Stimulated activated CD4-positive, alpha-beta T cell treated with anti-CD3 and anti-CD28 coated beads, Interleukin-2, amount 100 ng/mL, for 4 hours (primary cell): Measurements from ENCODE around the gene FYTTD1.
"Not testable (repeated sequence)": the region's sequence is repeated elsewhere in the genome, so short reads cannot be mapped to it uniquely, and the experiment has no call there.

Source experiments
- DNase-seq: peaks from one replicate; pipeline ENCODE4 v3.0.0-alpha.2; 2020; ENCODE audit warnings: low read depth

Gene FYTTD1, protein sequence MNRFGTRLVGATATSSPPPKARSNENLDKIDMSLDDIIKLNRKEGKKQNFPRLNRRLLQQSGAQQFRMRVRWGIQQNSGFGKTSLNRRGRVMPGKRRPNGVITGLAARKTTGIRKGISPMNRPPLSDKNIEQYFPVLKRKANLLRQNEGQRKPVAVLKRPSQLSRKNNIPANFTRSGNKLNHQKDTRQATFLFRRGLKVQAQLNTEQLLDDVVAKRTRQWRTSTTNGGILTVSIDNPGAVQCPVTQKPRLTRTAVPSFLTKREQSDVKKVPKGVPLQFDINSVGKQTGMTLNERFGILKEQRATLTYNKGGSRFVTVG

DNA sequence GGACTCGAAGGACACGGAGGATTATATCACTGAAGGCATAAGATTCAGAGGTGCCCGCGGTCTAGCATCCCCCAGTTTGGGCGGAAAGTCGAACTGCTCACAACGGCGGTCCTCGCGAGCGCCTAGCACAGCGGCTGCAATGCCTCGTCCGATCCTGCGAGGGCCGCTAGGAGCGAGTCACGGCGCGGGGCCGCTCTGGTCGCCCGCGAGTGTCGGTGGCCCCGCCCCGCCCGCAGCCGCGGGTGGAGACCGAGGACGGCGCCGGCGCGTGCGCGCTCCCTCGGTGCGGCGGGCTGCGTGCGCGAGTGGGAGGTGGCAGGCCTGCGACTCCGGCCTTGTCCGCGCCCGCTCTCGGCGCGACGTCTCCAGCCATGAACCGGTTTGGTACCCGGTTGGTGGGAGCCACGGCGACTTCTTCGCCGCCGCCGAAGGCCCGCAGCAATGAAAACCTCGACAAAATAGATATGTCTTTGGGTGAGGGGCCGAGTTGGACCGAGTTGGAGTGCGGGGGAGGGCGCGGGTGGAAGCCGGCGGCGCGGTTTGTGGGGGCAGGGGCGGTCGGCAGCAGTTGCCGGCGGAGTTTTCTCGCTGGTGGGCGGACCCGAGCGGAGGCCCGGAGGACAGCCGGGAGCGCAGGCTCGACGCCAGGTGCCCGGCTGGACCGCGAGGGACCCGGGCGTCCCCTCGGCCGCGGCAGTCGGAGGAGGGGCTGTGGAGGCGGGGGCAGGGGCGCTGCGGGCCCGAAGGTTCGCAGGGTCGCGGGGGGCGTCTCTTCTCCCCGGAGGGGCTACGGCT lies at the start of gene FYTTD1:
FYTTD1 (plus strand) TSS at position 283 of the 795 bp plus-strand sequence; CDS start at position 372, 89 bp downstream.
- DNase-seq, result peak; percentile 82

DNA sequence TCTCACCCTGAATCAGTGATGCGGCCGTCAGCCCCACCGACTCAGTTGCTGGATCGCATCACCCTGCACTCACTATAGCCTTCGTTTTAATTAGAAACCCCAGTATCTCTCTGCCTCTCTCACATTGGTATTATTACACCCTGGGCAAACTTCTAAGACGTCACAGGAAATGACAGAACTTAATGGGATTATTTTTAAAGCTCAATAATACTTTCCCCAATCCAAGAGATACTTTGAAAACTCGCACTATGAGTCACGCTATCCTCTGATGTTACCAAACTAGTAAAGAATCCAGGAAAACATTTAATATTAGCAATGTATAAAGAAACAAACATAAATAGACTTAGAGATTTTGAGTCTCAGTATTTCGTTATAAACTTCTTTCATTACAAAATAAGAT lies 49.6 kb upstream of the FYTTD1 start:
- DNase-seq, result no peak

DNA sequence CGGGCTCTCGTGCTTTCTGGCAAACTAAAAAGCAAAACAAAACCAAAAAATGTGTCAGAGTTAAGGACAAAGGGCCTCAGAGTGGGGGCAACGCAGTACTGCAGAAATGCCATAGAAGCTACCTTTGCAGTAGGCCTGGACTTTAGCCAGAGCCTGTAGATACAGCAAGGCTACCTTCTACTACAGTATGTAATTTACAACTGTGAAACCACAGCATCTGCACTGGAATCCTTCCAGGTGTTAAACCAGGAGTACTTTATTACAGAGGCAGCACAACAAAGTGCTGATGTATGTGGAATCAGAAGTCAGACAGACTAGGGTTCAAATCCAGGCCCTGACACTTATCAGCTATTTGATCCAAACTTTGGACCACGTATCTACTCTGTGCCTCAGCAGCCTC lies 47.8 kb upstream of the FYTTD1 start:
- DNase-seq, result no peak

DNA sequence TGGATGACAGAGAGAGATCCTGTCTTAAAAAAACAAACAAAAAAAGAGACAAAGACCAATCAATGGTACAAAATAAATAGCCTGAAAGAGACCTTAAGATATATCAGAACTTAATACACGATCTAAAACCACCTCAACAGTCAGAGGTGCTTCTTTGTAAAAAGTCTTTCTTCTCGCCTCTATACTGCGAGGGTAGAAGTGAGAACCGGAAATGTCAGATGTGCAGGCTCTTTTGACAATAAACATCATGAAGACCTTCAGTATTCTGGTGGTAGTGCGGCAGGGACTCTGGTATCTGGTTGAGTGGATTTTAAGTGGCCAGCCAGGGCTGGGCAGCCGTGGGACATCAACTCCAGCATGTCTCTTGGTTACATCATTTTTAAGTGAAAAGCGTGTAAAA lies 43.0 kb upstream of the FYTTD1 start:
- no peak for DNase-seq

DNA sequence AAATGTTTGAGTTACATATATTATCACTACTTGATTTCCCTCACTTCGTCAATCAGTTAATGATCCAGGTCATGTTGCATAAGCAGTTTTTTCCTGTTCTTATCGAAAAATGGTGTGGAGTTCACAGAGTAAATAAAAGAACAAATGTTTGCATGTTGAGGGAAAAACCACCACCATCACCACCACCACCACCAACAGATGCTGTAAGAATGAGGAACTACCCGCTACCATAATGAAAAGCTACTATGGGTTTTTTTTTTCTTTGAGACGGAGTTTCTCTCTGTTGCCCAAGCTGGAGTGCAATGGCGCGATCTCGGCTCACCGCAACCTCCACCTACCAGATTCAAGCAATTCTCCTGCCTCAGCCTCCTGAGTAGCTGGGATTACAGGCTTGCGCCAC lies 40.5 kb upstream of the FYTTD1 start:
- no peak for DNase-seq

- DNase-seq, result not testable (repeated sequence)
These were observed 38.7 kb upstream of the FYTTD1 start for GRCh38 chr3:197710965-197711364.

- DNase-seq, result peak; percentile 86
These were observed 37.5 kb upstream of the FYTTD1 start for GRCh38 chr3:197711973-197712707.

- DNase-seq, result no peak
These were observed 36.2 kb upstream of the FYTTD1 start for GRCh38 chr3:197713477-197713822.

DNA sequence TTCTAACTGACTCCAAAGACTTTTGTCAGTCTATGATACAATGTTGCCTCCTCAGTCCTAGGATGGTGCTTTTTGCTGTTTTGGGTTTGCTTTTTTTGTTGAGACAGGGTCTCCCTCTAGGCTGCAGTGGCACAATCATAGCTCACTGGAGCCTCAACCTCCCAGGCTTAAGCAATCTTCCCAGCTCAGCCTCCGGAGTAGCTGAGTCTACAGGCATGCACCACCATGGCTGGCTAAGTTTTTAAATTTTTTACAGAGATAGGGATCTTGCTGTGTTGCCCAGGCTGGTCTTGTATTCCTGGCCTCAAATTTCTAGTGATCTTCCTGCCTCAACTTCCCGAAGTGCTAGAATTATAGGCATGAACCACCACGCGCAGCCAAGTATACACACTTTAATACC lies 35.4 kb upstream of the FYTTD1 start:
- DNase-seq, result no peak

- no peak for DNase-seq
These were observed 30.8 kb upstream of the FYTTD1 start for GRCh38 chr3:197718891-197719290.

GRCh38 chr3:197720694-197721093 lies 29.0 kb upstream of the FYTTD1 start:
- DNase-seq, result no peak

- no peak for DNase-seq
These were observed 26.9 kb upstream of the FYTTD1 start for GRCh38 chr3:197722734-197723133.

- not testable (repeated sequence) for DNase-seq
These were observed 21.8 kb upstream of the FYTTD1 start for GRCh38 chr3:197727878-197728277.

DNA sequence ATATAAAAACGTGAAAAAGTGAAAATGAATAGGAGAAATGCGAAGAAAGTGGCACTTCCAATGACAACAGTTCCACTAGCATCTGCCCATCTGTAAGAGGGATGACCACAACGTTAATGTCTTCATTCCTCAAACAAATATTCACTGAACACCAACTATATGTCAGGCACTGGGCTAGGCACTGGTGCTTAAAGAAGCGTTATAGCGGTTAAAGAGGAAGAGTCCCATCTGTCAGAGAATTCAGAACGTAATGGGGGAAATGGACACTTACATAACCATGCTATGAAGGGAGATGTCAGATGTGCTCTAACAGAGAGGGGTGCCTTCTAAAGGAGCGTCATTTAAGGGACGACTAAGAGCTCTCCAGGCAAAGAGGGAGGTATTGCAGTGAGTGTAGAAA lies 21.2 kb upstream of the FYTTD1 start:
- no peak for DNase-seq

DNA sequence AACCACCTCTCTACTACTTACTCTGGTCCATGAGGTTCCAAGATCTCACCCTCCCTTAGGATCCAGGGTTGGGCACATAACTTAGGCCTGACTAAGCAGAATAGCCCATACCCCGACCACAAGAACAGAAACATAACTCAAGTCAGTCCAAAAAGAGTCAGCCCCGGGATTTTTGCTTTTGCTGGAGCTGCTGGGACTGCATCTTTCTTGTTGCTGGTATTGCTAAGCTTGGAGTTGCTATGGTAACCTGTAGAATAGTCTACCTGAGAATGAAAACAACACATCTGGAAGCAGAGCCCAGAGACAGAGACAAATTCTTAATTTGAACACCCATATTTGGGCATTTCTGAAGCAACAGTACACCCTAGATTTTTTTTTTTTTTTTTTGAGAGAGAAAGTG lies 19.5 kb upstream of the FYTTD1 start:
- DNase-seq, result no peak

DNA sequence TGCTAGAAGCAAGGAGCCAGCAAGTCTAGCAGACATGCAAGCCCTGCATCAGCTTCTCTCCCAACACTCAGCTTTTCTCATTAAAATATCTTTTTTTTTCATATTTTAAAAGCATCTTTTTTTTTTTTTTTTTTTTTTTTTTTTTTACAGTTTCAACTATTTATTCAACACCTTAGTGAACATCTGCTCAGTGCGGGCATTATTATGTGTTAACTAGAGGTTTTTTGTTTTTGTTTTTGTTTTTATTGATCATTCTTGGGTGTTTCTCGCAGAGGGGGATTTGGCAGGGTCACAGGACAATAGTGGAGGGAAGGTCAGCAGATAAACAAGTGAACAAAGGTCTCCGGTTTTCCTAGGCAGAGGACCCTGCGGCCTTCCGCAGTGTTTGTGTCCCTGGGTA lies 18.9 kb upstream of the FYTTD1 start:
- DNase-seq, result not testable (repeated sequence)

DNA sequence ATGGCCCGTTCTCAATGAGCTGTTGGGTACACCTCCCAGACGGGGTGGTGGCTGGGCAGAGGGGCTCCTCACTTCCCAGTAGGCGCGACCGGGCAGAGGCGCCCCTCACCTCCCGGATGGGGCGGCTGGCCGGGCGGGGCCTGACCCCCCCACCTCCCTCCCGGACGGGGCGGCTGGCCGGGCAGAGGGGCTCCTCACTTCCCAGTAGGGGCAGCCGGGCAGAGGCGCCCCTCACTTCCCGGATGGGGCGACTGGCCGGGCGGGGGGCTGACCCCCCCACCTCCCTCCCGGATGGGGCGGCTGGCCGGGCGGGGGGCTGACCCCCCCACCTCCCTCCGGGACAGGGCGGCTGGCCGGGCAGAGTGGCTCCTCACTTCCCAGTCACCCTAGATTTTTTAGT lies 18.2 kb upstream of the FYTTD1 start:
- not testable (repeated sequence) for DNase-seq

DNA sequence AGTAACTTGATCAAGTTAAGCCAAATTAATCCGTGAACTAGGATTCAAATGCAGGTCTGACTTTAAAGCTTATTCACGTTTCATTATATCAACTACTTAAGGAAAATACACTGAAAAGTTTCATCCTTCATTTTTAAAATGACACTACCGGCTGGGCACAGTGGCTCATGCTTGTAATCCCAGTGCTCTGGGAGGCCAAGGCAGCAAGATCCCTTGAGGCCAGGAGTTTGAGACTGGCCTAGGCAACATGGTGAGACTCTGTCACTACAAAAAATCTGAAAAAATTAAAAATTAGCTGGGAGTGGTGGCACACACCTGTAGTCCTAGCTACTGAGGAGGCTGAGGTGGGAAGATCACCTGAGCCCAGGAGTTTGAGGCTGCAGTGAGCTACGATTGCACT lies 16.6 kb upstream of the FYTTD1 start:
- no peak for DNase-seq

DNA sequence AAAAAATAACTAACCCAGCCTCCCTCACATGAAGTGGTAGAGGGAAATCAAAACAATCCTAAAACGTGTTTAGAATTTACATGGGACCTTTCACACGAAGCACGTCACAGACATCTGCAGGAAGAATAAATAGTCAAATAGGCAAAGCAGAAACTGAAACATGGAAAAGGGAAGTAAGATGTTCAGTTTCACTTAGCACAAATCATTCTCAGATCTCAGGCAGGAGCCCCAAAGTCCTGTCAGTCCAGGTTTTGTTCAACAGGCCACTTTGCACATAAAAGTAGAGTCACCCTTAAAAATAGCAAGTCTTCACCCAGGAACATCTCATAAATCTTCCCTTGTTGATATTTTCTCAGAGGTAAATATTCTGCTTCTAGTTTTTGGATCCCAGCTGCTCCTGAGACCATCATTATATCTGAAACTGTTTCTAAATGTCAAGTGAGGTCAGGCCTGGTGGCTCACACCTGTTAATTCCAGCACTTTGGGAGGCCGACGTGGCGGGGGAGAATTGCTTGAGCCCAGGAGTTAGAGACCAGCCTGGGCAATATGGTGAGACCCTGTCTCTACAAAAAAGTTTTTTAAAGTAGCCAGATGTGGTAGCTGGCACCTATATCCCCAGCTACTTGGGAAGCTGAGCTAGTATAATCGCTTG lies 14.9 kb upstream of the FYTTD1 start:
- DNase-seq, result no peak

DNA sequence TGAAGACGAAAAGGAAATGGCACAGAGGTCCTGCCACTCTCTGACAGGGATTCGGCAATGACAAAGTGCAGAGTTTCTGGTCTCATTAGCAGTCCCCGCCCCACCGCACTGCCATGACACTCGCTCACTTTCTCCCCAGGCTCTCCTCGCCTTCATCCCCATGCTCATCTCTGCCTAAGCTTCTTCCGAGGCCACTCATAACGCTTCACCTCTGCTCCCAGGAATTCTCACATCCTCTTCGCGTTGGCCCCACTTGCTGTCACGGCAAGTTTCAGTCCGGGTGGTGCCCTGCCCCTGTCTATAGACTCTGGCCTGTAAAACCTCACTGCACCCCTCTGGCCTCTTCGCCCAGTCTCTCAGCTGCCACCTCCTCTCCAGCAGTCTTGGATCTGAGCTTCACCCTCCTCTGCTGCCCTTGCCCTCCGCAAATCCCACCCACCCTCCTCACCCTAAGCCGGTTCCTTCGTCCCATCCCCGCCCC lies 13.6 kb upstream of the FYTTD1 start:
- no peak for DNase-seq

- peak; percentile 83 for DNase-seq
These were observed 13.0 kb upstream of the FYTTD1 start, which contains the start of gene RUBCN for GRCh38 chr3:197736491-197737318. RUBCN (minus strand) TSS chr3:197736904; CDS start chr3:197736719, 185 bp downstream.
